ENCODE data around the gene CASKIN1.

DNA sequence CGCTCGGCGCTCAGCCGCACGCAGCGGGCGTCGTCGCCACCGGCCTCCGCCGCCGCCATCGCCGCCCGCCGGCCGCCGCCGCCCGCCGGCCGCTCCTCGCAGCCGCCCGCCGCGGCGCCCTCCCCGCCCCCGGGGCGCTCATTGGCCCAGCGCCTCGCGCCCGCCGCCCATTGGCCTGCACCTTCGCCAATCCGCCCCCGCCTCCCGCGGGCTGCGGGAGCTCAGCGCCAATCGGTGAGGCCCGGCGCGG lies 18.2 kb upstream of the CASKIN1 start, which contains the start of gene PGP:
- TF ChIP-seq CTCF (conservative IDR thresholded peaks at IDR 0.05; ENCODE audit: low read length) (no peak), EZH2phosphoT487 (IDR thresholded peaks at IDR 0.05; ENCODE audit: borderline replicate concordance) (no peak)
